Loucy (cell line): ENCODE measurements around the gene DOLPP1.

Experiments used
- CTCF ChIP-seq: fragments of 200-600 bp; sonication (generic); conservative IDR thresholded peaks from 2 replicates; pipeline ENCODE4 v1.5.1; 2014; ENCODE audit warnings: mild to moderate bottlenecking, antibody characterized with exemption, low read length
- EZH2phosphoT487 ChIP-seq: fragments of 200-600 bp; IDR thresholded peaks from 2 replicates; pipeline ENCODE4 v1.6.1; 2018; ENCODE audit warnings: antibody characterized with exemption, mild to moderate bottlenecking, moderate library complexity, borderline replicate concordance

GRCh38 chr9:129095908-129096307 is 15.0 kb downstream of the DOLPP1 start:
- TF ChIP-seq CTCF (no peak), EZH2phosphoT487 (no peak)
